K562 treated with DMSO at 1 percent for 48 hours (cell line): Measurements from ENCODE around the gene MZT1. TPM values are rescaled to one million over a fixed set of nuclear protein-coding genes. Genes with fewer than 3 reads are reported as not detected.

Experiments used
- total RNA-seq: library from RNA; unstranded; fragments of 300-600 nt; gene quantifications from 2 replicates; pipeline ENCODE4 v1.2.3, GENCODE V29; 2022; ENCODE audit warnings: low replicate concordance; ENCODE audit errors: extremely low read depth

The MZT1 gene, protein sequence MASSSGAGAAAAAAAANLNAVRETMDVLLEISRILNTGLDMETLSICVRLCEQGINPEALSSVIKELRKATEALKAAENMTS
- total RNA-seq: not detected in 2 replicates

DNA sequence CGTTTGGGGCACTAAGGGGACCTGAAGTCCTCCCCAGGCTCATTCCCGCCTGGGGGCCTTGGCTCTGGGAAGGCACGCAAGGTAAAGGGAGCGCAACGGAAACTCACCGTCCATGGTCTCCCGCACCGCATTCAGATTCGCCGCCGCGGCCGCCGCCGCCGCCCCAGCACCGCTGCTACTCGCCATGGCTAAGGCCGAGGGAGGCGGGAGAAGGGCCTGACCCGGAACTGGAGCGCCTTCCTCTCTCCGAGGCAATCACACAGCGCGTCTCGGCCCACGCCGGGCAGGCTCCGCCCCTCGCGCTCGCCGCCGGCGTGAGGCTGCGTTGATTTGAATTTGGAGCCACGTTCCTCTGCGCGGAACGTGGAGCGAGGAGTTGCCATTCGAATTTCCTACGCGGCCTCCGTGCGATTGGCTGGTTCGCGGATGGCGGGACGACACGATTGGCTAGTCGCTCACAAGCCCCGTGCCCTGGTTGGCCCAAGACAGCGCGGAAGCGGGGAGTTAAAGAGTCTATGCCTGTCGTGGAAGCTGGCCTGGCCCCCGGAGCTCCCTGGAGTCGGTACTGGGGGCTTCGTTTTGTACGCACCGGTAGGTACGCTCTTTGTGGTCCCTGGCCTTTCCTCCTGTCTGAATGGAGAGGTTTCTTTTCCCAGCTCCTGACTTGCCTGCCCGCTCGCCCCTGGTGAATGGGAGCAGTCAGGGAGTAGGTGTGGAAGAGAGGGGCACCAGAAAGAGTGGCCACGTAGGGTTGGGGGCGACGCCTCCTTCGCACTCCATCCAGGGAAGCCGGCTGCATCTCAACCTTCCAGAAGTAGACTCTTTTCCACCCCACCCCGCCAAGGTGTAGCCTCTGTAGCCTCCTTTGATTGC, at the start of gene MZT1, which contains the start of gene BORA:
Gene MZT1 (minus strand): TSS at position 213 of the 873 bp plus-strand sequence. CDS start 27 bp downstream, at position 186.
Gene BORA (plus strand): TSS at position 507 of the 873 bp plus-strand sequence. CDS start 1,018 bp downstream, outside the sequence.

Other genes starting within 250 kb of the MZT1 start
- gene BORA, start 294 bp upstream of the MZT1 start, total RNA-seq: not detected in 2 replicates
- gene DIS3, start 54.3 kb upstream of the MZT1 start, total RNA-seq: not detected in 2 replicates
- gene PIBF1, start 54.5 kb upstream of the MZT1 start, total RNA-seq: not detected in 2 replicates